Ectodermal cell (in vitro differentiated cells): ENCODE results near the gene IL1RAPL2.
"Not testable (repeated sequence)": the region's sequence is repeated elsewhere in the genome, so short reads cannot be mapped to it uniquely, and the experiment has no call there.

Experiments used
- H3K27ac ChIP-seq: 2 replicates; pipeline ENCODE4 v1.7.0; 2013; ENCODE audit warnings: mild to moderate bottlenecking, low read depth, low read length; ENCODE audit not compliant: insufficient read depth, poor library complexity, severe bottlenecking
- H3K27me3 ChIP-seq: 2 replicates; pipeline ENCODE4 v1.7.0; 2013; ENCODE audit warnings: mild to moderate bottlenecking, low read length; ENCODE audit not compliant: insufficient read depth, control insufficient read depth, poor library complexity, severe bottlenecking
- H3K36me3 ChIP-seq: one replicate; pipeline ENCODE4 v1.7.0; 2013; ENCODE audit warnings: low read length; ENCODE audit not compliant: control insufficient read depth, insufficient read depth
- H3K4me1 ChIP-seq: one replicate; pipeline ENCODE4 v1.7.0; 2013; ENCODE audit warnings: low read length; ENCODE audit not compliant: control insufficient read depth, insufficient read depth
- H3K4me3 ChIP-seq: 2 replicates; pipeline ENCODE4 v1.7.0; 2013; ENCODE audit warnings: low read depth, low read length, control low read depth; ENCODE audit not compliant: insufficient read depth
- H3K9me3 ChIP-seq: 2 replicates; pipeline ENCODE4 v1.7.0; 2013; ENCODE audit warnings: mild to moderate bottlenecking, low read length, moderate library complexity; ENCODE audit not compliant: control insufficient read depth
- WGBS, 2 experiments: methylation state at CpG; one replicate each; pipeline ENCODE4 v1.1.7; 2013; ENCODE audit warnings: missing lambda C conversion rate in 2 of 2; 5-methylcytosine and 5-hydroxymethylcytosine counted together

Gene IL1RAPL2

DNA sequence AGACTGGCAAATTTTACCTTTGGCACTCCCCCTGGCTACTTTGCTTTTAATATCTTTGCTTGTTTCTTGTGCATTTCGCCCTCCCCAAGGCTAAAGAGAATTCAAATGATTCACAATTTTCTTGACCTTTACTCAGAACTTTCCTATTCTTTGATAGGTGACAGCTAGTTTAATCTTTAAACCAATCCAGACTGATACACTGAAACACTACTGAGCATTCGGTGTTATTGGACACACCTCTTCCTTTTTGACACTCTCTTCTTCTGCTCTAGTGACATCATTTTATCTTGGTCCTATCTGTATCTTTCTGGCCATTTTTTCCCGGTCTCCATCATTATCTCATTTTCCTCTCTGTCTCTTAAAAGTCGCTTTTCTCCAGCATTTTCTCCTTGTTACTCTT is 103.1 kb downstream of the IL1RAPL2 start:
- no peaks in the 10 kb centered on the region for H3K36me3 ChIP-seq
- H3K4me1 ChIP-seq = no peaks in the 10 kb centered on the region
- no peaks in the 10 kb centered on the region for H3K9me3 ChIP-seq
- H3K4me3 ChIP-seq = no peak overlapping the region
- WGBS, 2 experiments = 92 to 97% methylated on average over 4 of the region's 4 CpGs
- no peak overlapping the region for H3K27ac ChIP-seq
- no peaks in the 10 kb centered on the region for H3K27me3 ChIP-seq

DNA sequence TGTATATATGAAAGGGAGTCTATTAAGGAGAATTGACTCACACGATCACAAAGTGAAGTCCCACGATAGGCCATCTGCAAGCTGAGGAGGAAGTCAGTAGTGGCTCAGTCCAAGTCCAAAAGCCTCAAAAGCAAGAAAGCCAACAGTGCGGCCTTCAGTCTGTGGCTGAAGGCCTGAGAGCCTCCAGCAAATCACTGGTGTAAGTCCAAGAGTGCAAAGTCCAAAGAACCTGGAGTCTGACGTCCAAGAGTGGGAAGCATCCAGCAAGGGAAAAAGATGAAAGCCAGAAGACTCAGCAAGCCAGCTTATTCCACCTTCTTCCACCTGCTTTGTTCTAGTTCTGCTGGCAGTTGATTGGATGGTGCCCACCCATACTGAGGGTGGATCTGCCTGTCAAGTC is 104.1 kb downstream of the IL1RAPL2 start:
- no peaks in the 10 kb centered on the region for H3K36me3 ChIP-seq
- WGBS, 2 experiments = 85 to 92% methylated on average over 4 of the region's 4 CpGs
- H3K4me3 ChIP-seq = no peak overlapping the region
- no peak overlapping the region for H3K27ac ChIP-seq
- H3K9me3 ChIP-seq = no peaks in the 10 kb centered on the region
- H3K4me1 ChIP-seq = no peaks in the 10 kb centered on the region
- H3K27me3 ChIP-seq = no peaks in the 10 kb centered on the region

DNA sequence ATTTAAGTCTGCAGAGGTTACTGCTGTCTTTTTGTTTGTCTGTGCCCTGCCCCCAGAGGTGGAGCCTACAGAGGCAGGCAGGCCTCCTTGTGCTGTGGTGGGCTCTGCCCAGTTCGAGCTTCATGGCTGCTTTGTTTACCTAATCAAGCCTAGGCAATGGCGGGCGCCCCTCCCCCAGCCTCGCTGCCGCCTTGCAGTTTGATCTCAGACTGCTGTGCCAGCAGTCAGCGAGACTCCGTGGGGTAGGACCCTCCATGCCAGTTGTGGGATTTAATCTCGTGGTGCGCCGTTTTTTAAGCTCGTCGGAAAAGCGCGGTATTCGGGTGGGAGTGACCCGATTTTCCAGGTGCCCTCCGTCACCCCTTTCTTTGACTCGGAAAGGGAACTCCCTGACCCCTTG is 111.5 kb downstream of the IL1RAPL2 start:
- WGBS, 2 experiments = 79 to 83% methylated on average over 18 of the region's 18 CpGs
- not testable (repeated sequence) for H3K4me1 ChIP-seq, H3K27ac ChIP-seq, H3K27me3 ChIP-seq, H3K9me3 ChIP-seq, H3K4me3 ChIP-seq, H3K36me3 ChIP-seq

DNA sequence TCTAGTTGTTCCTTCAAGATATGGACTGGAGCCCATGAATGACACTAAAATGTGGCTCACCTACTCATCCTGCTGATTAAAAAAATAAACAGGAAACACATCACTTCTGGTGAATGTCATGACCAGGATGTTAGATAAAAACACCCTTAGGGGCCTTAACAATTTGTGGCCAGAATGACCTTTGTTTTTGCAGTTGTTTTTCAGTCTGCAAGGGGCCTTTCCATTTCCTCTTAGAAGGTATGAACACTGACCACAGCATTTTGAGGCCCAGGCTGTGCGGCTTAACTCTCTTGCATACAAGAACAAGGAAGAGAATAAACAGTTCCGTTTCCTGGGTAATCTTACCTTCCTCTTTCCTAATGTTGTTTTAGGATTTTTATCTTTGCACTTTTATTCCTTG is 113.2 kb downstream of the IL1RAPL2 start:
- Histone ChIP-seq H3K27ac (no peak overlapping the region), H3K4me3 (no peak overlapping the region), H3K27me3 (no peaks in the 10 kb centered on the region), H3K4me1 (no peaks in the 10 kb centered on the region), H3K36me3 (no peaks in the 10 kb centered on the region), H3K9me3 (no peaks in the 10 kb centered on the region)
- 96 to 100% methylated on average over 1 to 2 of the region's 2 CpGs for WGBS, 2 experiments

DNA sequence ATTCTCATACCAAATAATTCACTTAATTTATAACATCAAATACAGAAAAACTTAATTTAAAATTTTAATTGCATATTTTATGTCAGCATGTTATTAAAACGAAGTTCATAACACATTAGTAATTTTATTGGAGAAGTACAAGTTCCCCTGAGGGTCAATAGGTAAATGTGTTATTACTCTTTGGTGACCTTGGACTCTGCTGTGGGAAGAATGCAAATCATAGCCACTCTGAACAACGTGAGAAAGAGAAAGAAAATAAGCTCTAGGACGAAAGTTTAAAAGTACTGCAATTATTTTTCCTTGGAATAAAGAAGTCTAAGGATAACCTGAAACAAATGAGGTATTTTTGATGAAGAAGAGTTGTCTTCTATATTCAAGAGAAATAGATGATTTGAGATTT is 115.2 kb downstream of the IL1RAPL2 start:
- H3K4me3 ChIP-seq = no peak overlapping the region
- no peaks in the 10 kb centered on the region for H3K9me3 ChIP-seq
- no peak overlapping the region for H3K27ac ChIP-seq
- H3K27me3 ChIP-seq = no peaks in the 10 kb centered on the region
- WGBS, 2 experiments = 90% methylated on average over 2 of the region's 3 CpGs
- no peaks in the 10 kb centered on the region for H3K36me3 ChIP-seq
- no peaks in the 10 kb centered on the region for H3K4me1 ChIP-seq

DNA sequence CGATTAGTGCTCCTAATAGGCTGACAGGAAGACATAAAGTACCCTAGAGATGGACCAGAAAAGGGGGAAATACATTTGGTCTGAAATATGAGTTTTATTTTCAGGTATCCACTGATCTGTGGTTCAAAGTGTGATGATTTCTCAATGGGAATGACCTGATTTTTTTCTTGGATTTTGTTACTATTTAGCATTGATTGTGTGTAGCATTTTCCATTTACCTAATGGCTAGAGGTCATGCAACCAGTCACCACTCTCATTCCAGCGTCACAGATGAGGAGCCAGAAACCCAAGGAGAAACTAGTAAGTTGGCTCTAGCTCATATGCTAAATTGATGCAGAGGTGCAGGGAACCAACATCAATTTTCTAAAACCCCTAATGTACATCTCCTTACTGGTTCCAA is 118.1 kb downstream of the IL1RAPL2 start:
- Histone ChIP-seq H3K4me1 (no peaks in the 10 kb centered on the region), H3K9me3 (no peaks in the 10 kb centered on the region), H3K27ac (no peak overlapping the region), H3K36me3 (no peaks in the 10 kb centered on the region), H3K27me3 (no peaks in the 10 kb centered on the region), H3K4me3 (no peak overlapping the region)
- 96 to 100% methylated on average over 2 of the region's 2 CpGs for WGBS, 2 experiments

DNA sequence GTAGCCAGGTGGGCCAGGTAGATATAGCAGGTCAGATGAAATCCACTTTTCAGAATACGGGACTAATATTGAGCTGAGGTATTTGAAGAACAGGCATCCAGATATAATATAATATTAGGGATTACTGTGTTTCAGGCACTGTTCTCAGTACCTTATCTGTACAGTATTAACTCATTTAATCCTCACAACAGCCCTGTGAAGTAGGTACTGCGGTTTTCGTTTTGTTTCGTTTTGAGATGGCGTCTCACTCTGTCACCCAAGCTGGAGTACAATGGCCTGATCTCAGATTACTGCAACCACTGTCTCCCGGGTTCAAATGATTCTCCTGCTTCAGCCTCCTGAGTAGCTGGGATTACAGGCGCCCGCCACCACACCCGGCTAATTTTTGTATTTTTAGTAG is 129.6 kb downstream of the IL1RAPL2 start:
- WGBS, 2 experiments = 94 to 96% methylated on average over 8 of the region's 9 CpGs
- Histone ChIP-seq H3K27ac (no peak overlapping the region), H3K36me3 (no peaks in the 10 kb centered on the region), H3K4me3 (no peak overlapping the region), H3K4me1 (no peaks in the 10 kb centered on the region), H3K27me3 (no peaks in the 10 kb centered on the region), H3K9me3 (no peaks in the 10 kb centered on the region)

DNA sequence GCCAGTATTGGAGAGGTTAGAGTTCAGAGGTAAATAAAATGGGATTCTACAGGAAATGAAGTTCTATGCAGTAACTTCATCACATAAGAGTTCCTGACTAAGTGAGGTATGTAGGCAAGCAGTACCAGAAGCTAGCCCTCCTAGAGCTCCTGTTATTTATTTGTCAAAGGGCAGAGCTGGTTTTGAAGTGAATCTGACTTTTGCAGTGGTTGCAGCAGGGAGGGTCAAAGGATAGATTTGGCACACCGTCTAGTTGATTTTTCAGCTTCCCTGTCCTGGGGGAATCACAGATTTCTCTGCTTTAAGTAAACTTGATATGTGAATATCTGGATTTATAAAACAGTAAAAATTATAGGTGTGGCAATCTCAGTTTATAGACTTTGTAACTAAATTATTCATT is 130.7 kb downstream of the IL1RAPL2 start:
- no peaks in the 10 kb centered on the region for H3K4me1 ChIP-seq
- no peaks in the 10 kb centered on the region for H3K36me3 ChIP-seq
- no peak overlapping the region for H3K4me3 ChIP-seq
- H3K27me3 ChIP-seq = no peaks in the 10 kb centered on the region
- 94 to 100% methylated on average over 1 of the region's 1 CpG for WGBS, 2 experiments
- H3K27ac ChIP-seq = no peak overlapping the region
- H3K9me3 ChIP-seq = no peaks in the 10 kb centered on the region

DNA sequence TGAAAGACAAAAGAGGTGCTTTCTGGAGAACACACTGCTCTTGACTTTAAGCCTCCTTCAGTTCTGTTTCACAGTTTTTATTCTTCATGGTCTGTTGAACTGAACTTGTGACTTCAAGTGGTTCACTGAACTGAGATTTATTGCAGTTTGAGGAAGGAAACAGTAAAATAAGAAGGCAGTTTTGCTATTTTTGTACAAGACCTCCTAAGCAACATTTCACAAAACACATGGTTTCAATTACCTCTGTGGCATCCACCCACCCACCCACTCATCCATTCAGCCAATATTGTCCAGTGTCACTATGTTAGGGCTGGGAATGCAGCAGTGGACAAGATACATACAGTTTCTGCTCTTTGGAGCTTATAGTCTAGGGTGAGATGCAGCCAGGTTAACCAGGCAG is 131.3 kb downstream of the IL1RAPL2 start:
- Histone ChIP-seq H3K36me3 (no peaks in the 10 kb centered on the region), H3K27ac (no peak overlapping the region), H3K27me3 (no peaks in the 10 kb centered on the region), H3K4me1 (no peaks in the 10 kb centered on the region), H3K4me3 (no peak overlapping the region), H3K9me3 (no peaks in the 10 kb centered on the region)

DNA sequence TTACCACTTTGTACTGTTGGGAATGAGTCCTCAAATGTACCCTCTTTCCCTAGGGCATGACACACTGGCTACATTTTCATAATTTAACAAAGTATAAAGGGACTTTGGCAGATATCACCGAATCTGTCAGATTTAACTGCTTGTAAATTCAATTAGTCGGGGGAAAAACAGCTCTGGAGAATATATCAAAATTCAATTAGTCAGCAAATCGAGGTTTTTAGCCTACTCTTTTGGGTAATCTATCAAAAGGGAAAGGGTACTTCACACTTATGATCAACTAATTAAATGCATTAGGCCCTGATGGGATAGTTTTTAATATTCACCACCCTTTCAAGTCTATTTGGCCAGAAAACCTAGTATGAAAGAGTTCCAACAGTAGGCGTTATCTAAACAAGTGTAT is 141.0 kb downstream of the IL1RAPL2 start:
- Histone ChIP-seq H3K9me3 (no peaks in the 10 kb centered on the region), H3K27me3 (no peaks in the 10 kb centered on the region), H3K4me1 (no peaks in the 10 kb centered on the region), H3K4me3 (no peak overlapping the region), H3K27ac (no peak overlapping the region), H3K36me3 (no peaks in the 10 kb centered on the region)
- 90 to 100% methylated on average over 1 to 4 of the region's 4 CpGs for WGBS, 2 experiments

DNA sequence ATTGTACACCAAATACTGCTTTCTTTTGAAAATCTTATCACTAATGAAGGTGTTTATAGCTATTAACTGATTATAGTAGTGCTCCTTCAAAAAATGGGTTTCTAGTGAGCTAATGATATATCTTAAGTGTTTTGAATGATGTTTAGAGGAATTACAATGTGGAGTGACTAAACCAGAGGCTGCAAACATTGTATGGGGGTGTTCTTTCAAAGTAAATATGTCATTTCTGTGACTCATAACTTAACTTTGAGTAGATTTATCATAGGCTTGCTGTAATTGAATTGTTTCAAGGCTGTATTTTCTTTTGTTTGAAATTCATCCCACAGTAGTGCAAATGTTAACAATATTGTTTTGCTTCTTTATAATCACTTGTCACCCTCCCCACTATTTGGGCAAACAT is 141.6 kb downstream of the IL1RAPL2 start:
- H3K4me1 ChIP-seq = no peaks in the 10 kb centered on the region
- no peak overlapping the region for H3K27ac ChIP-seq
- no peaks in the 10 kb centered on the region for H3K36me3 ChIP-seq
- no peak overlapping the region for H3K4me3 ChIP-seq
- H3K9me3 ChIP-seq = no peaks in the 10 kb centered on the region
- no peaks in the 10 kb centered on the region for H3K27me3 ChIP-seq
